ENCODE measurements around the gene MYO15A.
A peak's percentile ranks its signal among the peaks of the same experiment; 100 is the strongest.

Gene MYO15A

DNA sequence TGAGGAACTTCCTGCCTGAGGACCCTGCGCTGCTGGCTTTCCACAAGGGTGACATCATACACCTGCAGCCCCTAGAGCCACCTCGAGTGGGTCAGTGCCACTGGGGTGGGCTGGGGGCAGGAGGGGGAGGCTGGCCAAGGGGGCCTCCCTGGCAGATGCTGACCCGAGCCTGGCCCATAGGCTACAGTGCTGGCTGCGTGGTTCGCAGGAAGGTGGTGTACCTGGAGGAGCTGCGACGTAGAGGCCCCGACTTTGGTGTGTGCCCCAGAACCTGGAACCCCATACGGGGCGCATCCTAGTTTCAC, 48.4 kb downstream of the MYO15A start:
- peaks cover 54% of the 10 kb centered on the region for H3K4me1 Mint-ChIP-seq
- peaks cover 11% of the 10 kb centered on the region for H3K36me3 Mint-ChIP-seq
- DNase-seq (ENCODE audit: low spot score in 2 of 2) (no peak), ATAC-seq (no peak)
- peak overlapping the region; percentile 92 for H3K27ac Mint-ChIP-seq
- no peaks in the 10 kb centered on the region for H3K9me3 Mint-ChIP-seq
- no peak overlapping the region for H3K4me3 Mint-ChIP-seq

DNA sequence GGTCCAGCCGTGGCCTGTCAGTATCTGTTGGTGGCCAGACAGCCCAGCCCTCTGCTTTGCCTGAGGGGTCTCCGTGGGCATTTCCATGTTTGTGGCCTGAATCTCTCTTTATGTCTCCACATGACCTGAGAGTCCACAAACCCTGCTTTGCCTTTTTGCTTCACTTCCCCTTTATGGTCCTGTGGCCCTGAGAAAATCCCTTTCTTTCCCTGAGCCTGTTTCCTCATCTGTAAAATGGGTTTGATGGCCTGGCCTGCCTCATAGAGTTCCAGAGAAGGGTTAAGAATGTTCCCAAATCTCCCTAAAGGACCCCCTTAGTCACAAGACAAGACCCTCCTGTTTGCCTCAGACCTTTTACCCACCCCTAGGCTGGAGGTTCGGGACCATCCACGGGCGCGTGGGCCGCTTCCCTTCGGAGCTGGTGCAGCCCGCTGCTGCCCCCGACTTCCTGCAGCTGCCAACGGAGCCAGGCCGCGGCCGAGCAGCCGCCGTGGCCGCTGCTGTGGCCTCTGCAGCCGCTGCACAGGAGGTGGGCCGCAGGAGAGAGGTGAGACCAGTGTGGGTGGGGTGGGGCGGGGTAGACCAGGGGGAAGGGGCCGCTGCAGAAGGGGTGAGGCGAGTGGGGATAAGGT, 48.9 kb downstream of the MYO15A start:
- Mint-ChIP-seq H3K36me3 (peaks cover 11% of the 10 kb centered on the region), H3K9me3 (no peaks in the 10 kb centered on the region), H3K4me3 (peak overlapping the region; percentile 73), H3K27ac (peak overlapping the region; percentile 92), H3K4me1 (peaks cover 54% of the 10 kb centered on the region)
- DNase-seq (ENCODE audit: low spot score in 2 of 2) (no peak), ATAC-seq (no peak)

DNA sequence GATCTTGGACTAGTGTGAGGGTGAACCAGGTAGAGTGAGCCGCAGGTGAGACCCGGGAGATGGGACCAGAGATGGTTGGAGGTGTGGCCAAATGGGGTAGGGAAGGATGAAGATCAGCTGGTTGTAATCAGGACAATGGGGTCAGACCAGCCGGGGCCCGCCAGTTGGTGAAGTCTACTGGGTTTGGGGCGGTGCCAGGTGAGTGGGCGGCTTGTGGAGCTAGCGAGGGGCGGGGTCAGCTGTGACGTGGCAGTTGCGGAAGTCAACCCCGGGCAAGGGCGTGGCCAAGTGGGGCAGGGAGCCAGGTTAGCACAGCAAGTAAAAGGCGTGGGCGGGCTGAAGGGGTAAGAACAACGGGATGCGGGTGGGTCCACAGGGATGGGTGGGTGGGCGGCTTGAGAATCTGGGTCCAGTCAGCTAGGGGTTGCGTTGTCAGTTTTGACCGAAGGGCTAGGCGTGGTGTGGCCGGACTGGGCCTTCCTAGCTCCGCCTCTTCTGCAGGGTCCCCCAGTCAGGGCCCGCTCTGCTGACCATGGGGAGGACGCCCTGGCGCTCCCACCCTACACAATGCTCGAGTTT, 49.6 kb downstream of the MYO15A start:
- Mint-ChIP-seq H3K9me3 (no peaks in the 10 kb centered on the region), H3K4me1 (peaks cover 48% of the 10 kb centered on the region), H3K27ac (peak overlapping the region; percentile 92), H3K4me3 (peak overlapping the region; percentile 73), H3K36me3 (peaks cover 7% of the 10 kb centered on the region)
- peak; percentile 90 to 98 for DNase-seq (ENCODE audit: low spot score in 2 of 2)
- ATAC-seq: peak; percentile 77

DNA sequence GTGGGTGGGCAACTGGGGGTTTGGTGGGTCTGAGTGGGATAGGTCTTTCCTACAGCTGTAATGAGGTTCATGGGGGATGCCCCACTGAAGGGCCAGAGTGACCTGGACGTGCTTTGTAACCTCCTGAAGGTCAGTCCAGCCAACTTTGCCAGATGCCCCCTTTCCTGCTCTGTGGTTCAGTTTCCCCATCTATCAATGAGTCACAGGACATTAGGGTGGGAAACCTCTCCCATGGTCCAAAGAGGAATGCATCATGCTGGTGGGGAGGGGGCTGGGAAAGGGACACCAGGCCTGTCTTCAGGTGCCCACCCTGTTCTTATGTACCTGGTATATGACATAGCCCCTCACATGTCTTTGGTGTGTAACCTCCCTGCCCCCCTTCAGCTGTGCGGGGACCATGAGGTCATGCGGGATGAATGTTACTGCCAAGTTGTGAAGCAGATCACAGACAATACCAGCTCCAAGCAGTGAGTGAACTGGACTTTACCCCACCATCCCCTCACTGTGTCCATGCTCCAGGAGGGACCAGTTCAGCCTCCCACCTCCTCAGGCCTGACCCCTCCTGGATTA, 51.1 kb downstream of the MYO15A start:
- no peaks in the 10 kb centered on the region for H3K9me3 Mint-ChIP-seq
- peak overlapping the region; percentile 73 for H3K4me3 Mint-ChIP-seq
- peaks cover 39% of the 10 kb centered on the region for H3K4me1 Mint-ChIP-seq
- no peak for ATAC-seq
- peaks cover 7% of the 10 kb centered on the region for H3K36me3 Mint-ChIP-seq
- H3K27ac Mint-ChIP-seq: peak overlapping the region; percentile 6
- DNase-seq (ENCODE audit: low spot score in 2 of 2): no peak

DNA sequence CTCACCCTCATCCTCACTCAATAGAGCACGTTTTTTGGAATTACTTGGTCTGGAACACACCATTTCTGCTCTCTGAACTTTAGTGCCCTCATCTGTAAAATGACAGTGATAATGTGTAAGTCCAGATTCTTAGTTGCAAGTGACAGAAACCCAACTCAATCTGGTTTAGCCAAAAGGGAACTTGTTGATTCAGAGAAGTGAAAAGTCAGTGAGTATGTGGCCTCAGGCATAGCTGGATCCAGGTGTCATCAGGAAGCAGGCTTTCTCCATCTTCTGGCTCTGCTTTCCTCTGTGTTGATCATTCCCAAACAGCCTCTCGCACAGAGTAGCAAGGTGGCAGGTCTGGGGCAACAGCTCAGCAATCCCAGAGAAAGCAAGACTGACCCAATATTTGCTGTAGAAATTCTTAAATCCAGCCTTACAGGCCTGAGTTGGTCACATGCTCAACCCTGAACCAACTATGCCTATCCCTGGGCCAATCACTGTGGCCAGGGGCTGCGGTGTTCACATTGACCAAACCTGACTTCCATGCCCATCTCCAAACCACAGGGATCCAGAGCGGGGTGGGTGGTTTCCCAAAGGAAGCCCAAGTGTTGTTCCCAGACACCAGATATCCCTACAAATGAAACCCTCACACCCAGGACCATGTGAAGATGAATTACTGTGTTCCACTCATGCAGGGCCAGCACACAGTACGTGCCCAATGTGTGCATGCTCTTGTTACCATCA, 51.7 kb downstream of the MYO15A start:
- H3K36me3 Mint-ChIP-seq: peaks cover 7% of the 10 kb centered on the region
- ATAC-seq (no peak), DNase-seq (ENCODE audit: low spot score in 2 of 2) (no peak)
- peak overlapping the region; percentile 6 for H3K27ac Mint-ChIP-seq
- H3K4me1 Mint-ChIP-seq: peaks cover 39% of the 10 kb centered on the region
- no peaks in the 10 kb centered on the region for H3K9me3 Mint-ChIP-seq
- H3K4me3 Mint-ChIP-seq: no peak overlapping the region

DNA sequence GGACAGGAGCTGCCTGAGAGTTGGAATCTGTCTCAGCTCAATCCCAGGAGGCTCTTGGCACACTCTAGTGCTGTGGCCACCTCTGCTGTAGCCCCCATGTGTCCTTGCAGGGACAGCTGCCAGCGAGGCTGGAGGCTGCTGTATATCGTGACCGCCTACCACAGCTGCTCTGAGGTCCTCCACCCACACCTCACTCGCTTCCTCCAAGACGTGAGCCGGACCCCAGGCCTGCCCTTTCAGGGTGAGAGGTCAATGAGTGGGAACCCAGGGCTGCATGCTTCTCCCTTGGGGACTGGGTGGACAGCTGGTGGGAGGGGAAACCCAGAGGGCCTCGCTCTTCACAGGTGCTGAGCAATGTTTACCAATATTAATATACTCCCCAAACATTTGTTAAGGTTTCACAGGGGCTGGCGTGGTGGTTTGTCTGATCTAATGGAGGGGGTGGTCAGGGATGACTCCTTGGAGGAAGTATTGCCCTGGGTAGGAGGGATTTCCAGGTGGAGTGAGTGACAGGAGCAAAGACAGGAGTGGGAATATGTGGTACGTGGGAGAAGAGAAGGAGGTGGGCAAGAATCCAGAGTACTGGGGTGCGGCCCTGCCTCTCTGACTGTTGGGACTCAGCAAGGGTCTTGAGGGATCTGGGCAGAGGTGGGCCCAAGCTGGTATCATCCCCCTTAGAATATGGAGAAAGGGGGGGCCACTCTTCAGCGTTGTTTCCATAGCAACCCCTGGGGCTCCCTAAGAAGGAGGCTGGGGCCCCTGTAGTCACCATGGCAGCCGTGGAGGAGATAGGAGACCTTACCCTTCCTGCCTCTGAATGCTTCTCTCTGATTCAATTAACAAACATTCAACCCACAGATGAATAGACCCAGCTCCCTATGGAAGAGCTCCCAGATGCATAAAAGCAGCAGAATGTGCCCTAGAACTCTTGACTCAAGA, 52.9 kb downstream of the MYO15A start:
- Mint-ChIP-seq H3K36me3 (peaks cover 7% of the 10 kb centered on the region), H3K9me3 (no peaks in the 10 kb centered on the region), H3K4me1 (peaks cover 29% of the 10 kb centered on the region), H3K27ac (no peak overlapping the region), H3K4me3 (no peak overlapping the region)
- ATAC-seq: no peak
- no peak for DNase-seq (ENCODE audit: low spot score in 2 of 2)

DNA sequence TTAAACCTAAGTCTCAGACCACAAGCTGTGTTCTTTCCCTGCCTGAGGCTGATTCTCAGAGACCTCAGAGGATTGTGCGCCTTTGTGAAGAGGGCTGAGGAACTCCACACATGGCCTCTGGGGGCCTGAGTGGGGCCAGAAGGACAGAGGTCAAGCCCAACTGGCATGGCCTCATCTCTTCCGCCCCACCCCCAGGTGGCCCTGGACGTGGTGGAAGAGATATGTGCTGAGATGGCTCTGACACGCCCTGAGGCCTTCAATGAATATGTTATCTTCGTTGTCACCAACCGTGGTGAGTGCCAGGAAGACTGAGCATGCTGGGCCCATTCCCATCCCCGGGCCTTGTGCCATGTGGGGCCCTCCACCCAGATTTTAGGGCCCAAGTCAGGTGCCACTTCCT, 55.0 kb downstream of the MYO15A start:
- ATAC-seq (no peak), DNase-seq (ENCODE audit: low spot score in 2 of 2) (no peak)
- peaks cover 17% of the 10 kb centered on the region for H3K4me1 Mint-ChIP-seq
- H3K27ac Mint-ChIP-seq: peak overlapping the region; percentile 68
- H3K36me3 Mint-ChIP-seq: no peaks in the 10 kb centered on the region
- no peaks in the 10 kb centered on the region for H3K9me3 Mint-ChIP-seq
- H3K4me3 Mint-ChIP-seq: no peak overlapping the region

DNA sequence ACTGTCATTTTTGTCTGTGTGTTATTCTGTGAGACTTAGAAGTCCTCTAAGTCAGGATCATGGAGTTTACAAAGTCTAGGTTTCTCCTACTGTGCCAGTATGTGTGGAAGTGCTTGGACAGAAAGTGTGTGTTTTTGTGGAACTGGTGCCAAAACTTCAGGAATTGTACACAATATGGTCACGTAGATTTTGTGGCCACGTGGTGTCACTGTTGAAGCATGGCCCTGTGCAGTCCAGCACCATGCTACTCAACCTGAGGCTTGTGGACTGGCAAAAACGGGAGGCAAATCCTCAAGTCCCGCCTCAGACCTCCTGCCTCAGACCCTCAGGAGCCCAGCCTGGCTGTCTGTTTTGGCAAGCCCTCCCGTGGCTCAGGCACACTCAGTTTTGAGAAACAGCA, 58.3 kb downstream of the MYO15A start:
- ATAC-seq: peak; percentile 14
- no peaks in the 10 kb centered on the region for H3K9me3 Mint-ChIP-seq
- no peaks in the 10 kb centered on the region for H3K4me1 Mint-ChIP-seq
- DNase-seq (ENCODE audit: low spot score in 2 of 2): no peak
- peak overlapping the region; percentile 18 for H3K27ac Mint-ChIP-seq
- H3K36me3 Mint-ChIP-seq: no peaks in the 10 kb centered on the region
- H3K4me3 Mint-ChIP-seq: no peak overlapping the region

DNA sequence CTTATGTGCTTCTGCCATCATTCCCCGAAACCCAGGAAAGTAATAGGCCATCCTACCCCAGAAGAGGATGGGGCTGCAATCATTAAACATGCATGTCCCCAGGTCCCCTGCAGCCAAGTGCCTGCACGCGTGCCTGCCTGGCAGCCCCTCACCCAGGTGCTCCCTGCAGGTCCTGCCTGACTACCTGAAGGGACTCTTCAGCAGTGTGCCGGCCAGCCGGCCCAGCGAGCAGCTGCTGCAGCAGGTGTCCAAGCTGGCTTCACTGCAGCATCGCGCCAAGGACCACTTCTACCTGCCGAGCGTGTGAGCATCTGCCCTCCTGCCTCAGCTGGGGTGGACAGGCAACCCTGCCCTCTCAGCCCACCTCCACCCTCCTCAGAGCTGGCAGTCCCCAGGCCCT, 58.9 kb downstream of the MYO15A start:
- Mint-ChIP-seq H3K4me3 (no peak overlapping the region), H3K4me1 (no peaks in the 10 kb centered on the region), H3K27ac (no peak overlapping the region), H3K9me3 (no peaks in the 10 kb centered on the region), H3K36me3 (no peaks in the 10 kb centered on the region)
- DNase-seq (ENCODE audit: low spot score in 2 of 2) (no peak), ATAC-seq (peak; percentile 5)

DNA sequence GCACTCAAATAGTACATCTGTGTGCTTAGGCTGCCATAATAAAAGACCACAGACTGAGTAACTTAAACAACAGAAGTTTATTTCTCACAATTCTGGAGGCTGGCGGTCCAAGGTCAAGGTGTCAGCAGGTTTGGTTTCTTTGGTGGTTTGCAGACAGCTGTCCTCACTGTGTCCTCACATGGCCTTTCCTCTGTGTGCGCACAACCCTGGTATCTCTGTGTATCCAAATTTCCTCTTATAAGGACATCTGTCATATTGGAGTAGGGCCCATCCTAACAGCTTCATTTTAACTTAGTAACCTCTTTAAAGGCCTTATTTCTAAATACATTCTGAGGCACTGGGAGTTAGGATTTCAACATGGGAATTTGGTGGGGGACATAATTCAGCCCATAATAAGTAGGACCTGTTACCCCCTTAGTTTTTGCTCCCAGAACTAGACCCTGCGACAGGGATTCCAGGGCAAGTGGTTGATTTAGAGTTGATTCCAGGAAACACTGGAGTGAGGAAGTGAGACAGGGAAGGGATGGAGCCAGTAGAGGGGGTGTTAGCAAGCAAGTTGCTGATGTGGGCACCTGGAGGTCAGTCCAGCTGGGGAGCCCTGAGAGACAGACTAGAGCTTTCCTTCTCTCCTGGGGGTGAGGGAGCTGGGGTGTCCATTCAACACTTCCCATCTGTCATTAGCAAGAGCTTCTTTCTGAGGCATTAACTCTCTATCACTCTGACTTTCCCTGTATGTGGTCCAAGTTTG, 64.1 kb downstream of the MYO15A start:
- no peak overlapping the region for H3K27ac Mint-ChIP-seq

DNA sequence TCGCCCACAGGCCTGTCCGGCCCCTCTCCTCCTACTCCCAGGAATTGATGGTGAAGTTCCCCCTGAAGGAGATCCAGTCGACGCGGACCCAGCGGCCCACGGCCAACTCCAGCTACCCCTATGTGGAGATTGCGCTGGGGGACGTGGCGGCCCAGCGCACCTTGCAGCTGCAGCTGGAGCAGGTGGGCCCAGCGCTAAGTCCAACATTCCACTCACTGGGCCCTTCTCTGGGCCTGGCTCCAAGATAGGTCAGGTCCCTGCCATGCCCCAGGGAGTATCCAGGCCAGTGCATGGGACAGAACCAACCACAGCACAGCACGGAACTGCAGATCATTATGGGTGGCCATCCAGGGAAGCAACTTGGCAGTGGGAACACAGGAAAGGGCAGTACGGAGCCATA, 65.2 kb downstream of the MYO15A start:
- Mint-ChIP-seq H3K27ac (no peak overlapping the region), H3K9me3 (no peaks in the 10 kb centered on the region), H3K36me3 (peaks cover 7% of the 10 kb centered on the region), H3K4me1 (no peaks in the 10 kb centered on the region), H3K4me3 (no peak overlapping the region)
- no peak for DNase-seq (ENCODE audit: low spot score in 2 of 2)
- no peak for ATAC-seq

More for the DNA sequence above, 64.1 kb downstream of the MYO15A start:
- ATAC-seq (no peak), DNase-seq (ENCODE audit: low spot score in 2 of 2) (no peak)
- no peak overlapping the region for H3K4me3 Mint-ChIP-seq
- peaks cover 7% of the 10 kb centered on the region for H3K36me3 Mint-ChIP-seq
- H3K9me3 Mint-ChIP-seq: no peaks in the 10 kb centered on the region
- H3K4me1 Mint-ChIP-seq: no peaks in the 10 kb centered on the region

DNA sequence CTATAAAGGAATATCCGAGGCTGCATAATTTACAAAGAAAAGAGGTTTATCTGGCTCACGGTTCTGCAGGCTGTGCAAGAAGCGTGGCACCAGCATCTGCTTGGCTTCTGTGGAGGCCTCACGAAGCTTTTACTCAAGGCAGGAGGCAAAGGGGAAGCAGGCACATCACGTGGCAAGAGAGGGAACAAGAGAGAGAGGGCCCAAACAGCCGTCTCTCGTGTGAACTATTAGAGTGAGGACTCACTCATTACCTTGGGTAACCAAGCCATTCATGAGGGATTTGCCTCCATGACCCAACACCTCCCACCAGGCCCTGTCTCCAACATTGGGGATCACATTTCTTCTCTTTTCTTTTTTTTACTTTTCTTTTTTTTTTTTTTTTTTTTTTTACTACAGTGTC, 67.6 kb downstream of the MYO15A start:
- Mint-ChIP-seq H3K4me1 (peaks cover 14% of the 10 kb centered on the region), H3K4me3 (no peak overlapping the region), H3K36me3 (peaks cover 7% of the 10 kb centered on the region), H3K27ac (peak overlapping the region; percentile 75), H3K9me3 (no peaks in the 10 kb centered on the region)
- ATAC-seq (no peak), DNase-seq (ENCODE audit: low spot score in 2 of 2) (no peak)

DNA sequence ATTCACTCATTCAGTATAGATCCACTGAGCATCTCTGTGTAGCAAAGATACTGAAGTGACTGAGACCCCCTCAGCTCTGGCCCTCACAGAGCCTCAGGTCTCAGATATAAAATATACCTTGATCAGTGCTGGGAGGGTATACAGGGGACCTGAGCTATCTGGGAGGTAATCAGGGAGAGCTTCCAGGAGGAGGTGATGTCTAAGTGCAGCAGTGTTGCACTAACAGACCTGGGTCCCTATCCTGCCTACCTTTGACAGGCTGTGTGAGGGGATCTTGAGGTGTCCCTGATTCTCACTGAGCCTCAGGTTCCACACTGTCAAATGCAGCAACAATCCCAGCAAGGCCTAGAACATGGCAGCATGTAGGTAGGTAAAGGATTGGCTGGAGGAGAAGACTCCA, 68.6 kb downstream of the MYO15A start:
- peaks cover 16% of the 10 kb centered on the region for H3K36me3 Mint-ChIP-seq
- H3K4me3 Mint-ChIP-seq: no peak overlapping the region
- H3K4me1 Mint-ChIP-seq: peaks cover 24% of the 10 kb centered on the region
- no peak overlapping the region for H3K27ac Mint-ChIP-seq
- ATAC-seq (no peak), DNase-seq (ENCODE audit: low spot score in 2 of 2) (no peak)
- H3K9me3 Mint-ChIP-seq: no peaks in the 10 kb centered on the region

DNA sequence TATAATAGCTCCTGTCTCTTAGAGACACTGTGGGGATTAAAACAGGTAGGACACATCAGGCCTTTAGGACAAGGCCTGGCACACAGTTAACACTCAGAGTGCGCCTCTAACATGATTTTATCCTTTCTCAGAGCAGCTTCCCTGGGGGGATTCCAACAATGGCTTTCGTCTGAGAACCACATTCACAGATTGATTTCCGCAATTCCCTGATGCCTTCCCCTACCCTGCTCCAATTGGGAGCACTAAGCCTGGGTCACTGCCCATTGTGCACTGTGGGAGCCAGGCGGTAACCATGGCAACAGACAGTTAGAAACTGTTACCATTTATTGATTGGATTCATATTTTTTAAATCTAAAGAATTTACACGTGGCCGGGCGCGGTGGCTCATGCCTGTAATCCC, 69.2 kb downstream of the MYO15A start:
- ATAC-seq: no peak
- no peak overlapping the region for H3K4me3 Mint-ChIP-seq
- H3K27ac Mint-ChIP-seq: no peak overlapping the region
- H3K9me3 Mint-ChIP-seq: no peaks in the 10 kb centered on the region
- DNase-seq (ENCODE audit: low spot score in 2 of 2): no peak
- H3K4me1 Mint-ChIP-seq: peaks cover 30% of the 10 kb centered on the region
- peaks cover 22% of the 10 kb centered on the region for H3K36me3 Mint-ChIP-seq

All from stimulated activated effector memory CD8-positive, alpha-beta T cell treated with anti-CD3 and anti-CD28 coated beads, Interleukin-12 subunit alpha, Interleukin-12 subunit beta, amount 100 ng/mL, for 72 hours (primary cell).